HepG2 (cell line): Measurements from ENCODE around the gene S1PR2. TPM values are rescaled to one million over a fixed set of nuclear protein-coding genes. Genes with fewer than 3 reads are reported as not detected.

Experiments used
- ATAC-seq: fragments of 200-7000 bp; cut with Tn5 transposase; 3 replicates; pipeline ENCODE4 v1.9.1; 2020; ENCODE audit warnings: mild to moderate bottlenecking, moderate library complexity
- BruUV-seq: library from RNA; stranded (reverse); fragments of 400-500 nt; replicated peaks from 2 replicates; lab custom pipeline; 2021; lab: Mats Ljungman, UMichigan
- CTCF ChIA-PET: fragments of 300-600 bp; formaldehyde crosslinking; extraction: SDS; loops from one replicate; lab custom pipeline; 2021; ENCODE audit warnings: low total read pairs, inconsistent platforms, low intra/inter-chr PET ratio; lab: Yijun Ruan, JAX
- POLR2A ChIA-PET: fragments of 350-600 bp; sonication (Branson Sonifier 250); formaldehyde crosslinking; loops from one replicate; lab custom pipeline; 2020; ENCODE audit warnings: antibody characterized with exemption, inconsistent platforms; lab: Yijun Ruan, JAX
- DNase-seq: peaks from one replicate; pipeline ENCODE4 v3.0.0-alpha.2; 2015; ENCODE audit warnings: low spot score
- FAIRE-seq: peaks from 3 replicates; lab custom pipeline; 2011; peaks lifted over from hg19 to GRCh38; lab: Jason Lieb, UNC
- H2AFZ ChIP-seq: one replicate; pipeline ENCODE4 v1.6.1; 2011; ENCODE audit warnings: low read length, inconsistent platforms
- H3K27ac ChIP-seq: fragments of 300-600 bp; 3 replicates; pipeline ENCODE4 v1.8.0; 2011; ENCODE audit warnings: mixed run types, mild to moderate bottlenecking, mixed read lengths, low read length, inconsistent platforms; ENCODE audit not compliant: insufficient read depth; ENCODE audit errors: extremely low read length
- H3K27me3 ChIP-seq, 2 experiments: fragments of 200-600 bp in 1 of 2; 2 replicates in 1 of 2; 3 replicates in 1 of 2; pipeline versions ENCODE4 v1.6.0 to v1.8.0; 2011; ENCODE audit warnings: low read length in 2 of 2, mild to moderate bottlenecking in 2 of 2, moderate library complexity in 2 of 2, inconsistent platforms in 1 of 2; ENCODE audit not compliant: insufficient read depth in 2 of 2, control insufficient read depth in 1 of 2
- H3K36me3 ChIP-seq, 2 experiments: fragments of 200-600 bp in 1 of 2; replicated peaks in 1 of 2; 2 replicates in 1 of 2; 3 replicates in 1 of 2; pipeline versions ENCODE4 v1.5.1 to v1.8.0; 2011; ENCODE audit warnings: low read length in 2 of 2, inconsistent platforms in 1 of 2; ENCODE audit not compliant: insufficient read depth in 2 of 2, control insufficient read depth in 1 of 2
- H3K4me1 ChIP-seq: 2 replicates; pipeline ENCODE4 v1.5.1; 2012; ENCODE audit warnings: low read length, inconsistent platforms; ENCODE audit not compliant: insufficient read depth
- H3K4me2 ChIP-seq: 2 replicates; pipeline ENCODE4 v1.6.0; 2011; ENCODE audit warnings: low read depth, low read length, inconsistent platforms
- H3K4me3 ChIP-seq, 3 experiments: fragments of 200-600 bp in 1 of 3; sonication (generic), shearing (Covaris generic) in 1 of 3; replicated peaks in 1 of 3; 2 replicates each; pipeline ENCODE4 v1.5.1; 2011 to 2016; ENCODE audit warnings: low read length in 3 of 3, inconsistent platforms in 2 of 3, low read depth in 2 of 3, mild to moderate bottlenecking in 2 of 3, control low read depth in 1 of 3, mixed read lengths in 1 of 3; ENCODE audit not compliant: insufficient read depth in 1 of 3
- H3K79me2 ChIP-seq: one replicate; pipeline ENCODE4 v1.6.1; 2011; ENCODE audit warnings: low read length, inconsistent platforms; ENCODE audit not compliant: insufficient read depth
- H3K9ac ChIP-seq: 2 replicates; pipeline ENCODE4 v1.6.0; 2011; ENCODE audit warnings: mild to moderate bottlenecking, low read depth, low read length, inconsistent platforms; ENCODE audit not compliant: insufficient read depth
- H3K9me3 ChIP-seq: 2 replicates; pipeline ENCODE4 v1.5.1; 2012; ENCODE audit warnings: mild to moderate bottlenecking, low read length
- H4K20me1 ChIP-seq: 2 replicates; pipeline ENCODE4 v1.6.0; 2011; ENCODE audit warnings: inconsistent platforms, mild to moderate bottlenecking, low read length, moderate library complexity; ENCODE audit not compliant: insufficient read depth
- CTCF ChIP-seq: sonication (generic); formaldehyde crosslinking; IDR thresholded peaks from 2 replicates; pipeline ENCODE4 v1.5.0; 2020; ENCODE audit warnings: mild to moderate bottlenecking, missing genetic modification reagents, moderate library complexity
- FOSL2 ChIP-seq: sonication (generic); formaldehyde crosslinking; IDR thresholded peaks from 2 replicates; pipeline ENCODE4 v1.4.0; 2020; ENCODE audit warnings: missing genetic modification reagents
- YY1 ChIP-seq: IDR thresholded peaks from 2 replicates; pipeline ENCODE4 v1.6.1; 2011; ENCODE audit warnings: low read length, low read depth, moderate library complexity, mild to moderate bottlenecking; ENCODE audit not compliant: insufficient read depth, insufficient replicate concordance
- ZSCAN9 ChIP-seq: IDR thresholded peaks from 2 replicates; pipeline ENCODE4 v1.6.1; 2016; ENCODE audit warnings: borderline replicate concordance
- whole genome bisulfite sequencing: methylation state at CpG from one replicate; pipeline ENCODE4 v1.1.6; 2017; ENCODE audit warnings: low lambda C conversion rate; 5-methylcytosine and 5-hydroxymethylcytosine counted together
- in situ Hi-C: cut with HindIII; loops from 2 replicates; pipeline ENCODE4 v1.10.0; 2017; ENCODE audit warnings: low pct_unique_long_range_greater_than_20kb; ENCODE audit not compliant: extremely low pct_ligation_motif_present
- intact Hi-C: fragments of 100-400 bp; cut with micrococcal nuclease; formaldehyde crosslinking; loops from one replicate; pipeline ENCODE4 v1.10.0; 2022; ENCODE audit not compliant: unreplicated experiment
- polyA plus RNA-seq, 8 experiments: library from polyadenylated mRNA; depleted of rRNA in 3 of 8; stranded (reverse) in 7 of 8; unstranded in 1 of 8; fragments of >200 nt; fragmentation: Illumina TruSeq in 4 of 8; extraction: Trizol in 4 of 8; gene quantifications; 2 replicates each; pipeline versions ENCODE4 v1.2.1 to v1.2.3, GENCODE V29; 2011 to 2016; ENCODE audit warnings: low read depth in 4 of 8, missing spikeins in 1 of 8, mixed read lengths in 1 of 8; ENCODE audit not compliant: insufficient read depth in 1 of 8
- total RNA-seq, 5 experiments: library from RNA; depleted of rRNA; stranded (reverse); fragments of >200 nt; fragmentation: Illumina TruSeq; extraction: Trizol; gene quantifications; 2 replicates each; pipeline ENCODE4 v1.2.3, GENCODE V29; 2016; ENCODE audit warnings: low read depth in 1 of 5
- TF ChIP-seq, protein P1 (sequence below): sonication (generic); formaldehyde crosslinking; IDR thresholded peaks from 2 replicates; pipeline ENCODE4 v1.8.1; 2023; ENCODE audit warnings: missing genetic modification reagents, inconsistent platforms, borderline replicate concordance

The S1PR2 gene
- total and polyA plus RNA-seq, 2 of the 13 experiments (the other 11 are each of a cell fraction or from before 2014, with no cell fraction given), result 0.91 to 1.3 TPM

- H3K4me3 ChIP-seq, result no peak overlapping the region
- H2AFZ ChIP-seq, result no peak overlapping the region
- no peak for FAIRE-seq
- H3K9me3 ChIP-seq, result no peaks in the 10 kb centered on the region
- DNase-seq, result no peak
- no peaks in the 10 kb centered on the region for H3K36me3 ChIP-seq
- H3K9ac ChIP-seq, result no peak overlapping the region
- intact Hi-C loops (no loop called here), in situ Hi-C loops (no loop called here)
- no peak overlapping the region for H3K4me2 ChIP-seq
- H3K27ac ChIP-seq, result no peak overlapping the region
- H3K27me3 ChIP-seq, result no peaks in the 10 kb centered on the region; a peak in 2 of 5 replicates
- H3K79me2 ChIP-seq, result no peaks in the 10 kb centered on the region
- H3K4me1 ChIP-seq, result peaks cover 26% of the 10 kb centered on the region
- no TSS peak for BruUV-seq
- ChIA-PET CTCF (no interaction called here), POLR2A (no interaction called here)
- H4K20me1 ChIP-seq, result no peaks in the 10 kb centered on the region
- ATAC-seq, result no peak
- TF ChIP-seq ZSCAN9 (CRISPR knock-in tag) (no peak), FOSL2 (CRISPR knock-in tag) (no peak)
- 19% methylated on average over 4 of the region's 4 CpGs for WGBS
Observed at GRCh38 chr19:10209315-10209714, 21.8 kb downstream of the S1PR2 start.

- Histone ChIP-seq H3K4me1 (peaks cover 32% of the 10 kb centered on the region), H3K27ac (no peak overlapping the region), H3K27me3 (no peaks in the 10 kb centered on the region; a peak in 2 of 5 replicates), H3K9me3 (no peaks in the 10 kb centered on the region), H3K9ac (no peak overlapping the region), H3K4me3 (no peak overlapping the region), H4K20me1 (no peaks in the 10 kb centered on the region), H3K79me2 (no peaks in the 10 kb centered on the region), H3K4me2 (no peak overlapping the region), H2AFZ (no peak overlapping the region), H3K36me3 (no peaks in the 10 kb centered on the region)
- ATAC-seq (0 out of 3 replicates have a peak, but pooled peaks have one; percentile 20), DNase-seq (no peak), FAIRE-seq (no peak)
- no TSS peak for BruUV-seq
- no CpG with 5 or more reads among the region's 1 CpG for WGBS
- ChIA-PET CTCF (no interaction called here), POLR2A (no interaction called here)
- TF ChIP-seq YY1, result peak; percentile 53
- TF ChIP-seq, protein P1, sequence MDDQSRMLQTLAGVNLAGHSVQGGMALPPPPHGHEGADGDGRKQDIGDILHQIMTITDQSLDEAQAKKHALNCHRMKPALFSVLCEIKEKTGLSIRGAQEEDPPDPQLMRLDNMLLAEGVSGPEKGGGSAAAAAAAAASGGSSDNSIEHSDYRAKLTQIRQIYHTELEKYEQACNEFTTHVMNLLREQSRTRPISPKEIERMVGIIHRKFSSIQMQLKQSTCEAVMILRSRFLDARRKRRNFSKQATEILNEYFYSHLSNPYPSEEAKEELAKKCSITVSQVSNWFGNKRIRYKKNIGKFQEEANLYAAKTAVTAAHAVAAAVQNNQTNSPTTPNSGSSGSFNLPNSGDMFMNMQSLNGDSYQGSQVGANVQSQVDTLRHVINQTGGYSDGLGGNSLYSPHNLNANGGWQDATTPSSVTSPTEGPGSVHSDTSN (CRISPR knock-in tag), result no peak
- TF ChIP-seq CTCF (CRISPR knock-in tag), result peak; percentile 31; the same call in 1 of the 2 replicates
- in situ Hi-C loops (no loop called here), intact Hi-C loops (no loop called here)
Observed at GRCh38 chr19:10207026-10207425, 24.1 kb downstream of the S1PR2 start.
